ENCODE results near the gene L3MBTL3.

DNA sequence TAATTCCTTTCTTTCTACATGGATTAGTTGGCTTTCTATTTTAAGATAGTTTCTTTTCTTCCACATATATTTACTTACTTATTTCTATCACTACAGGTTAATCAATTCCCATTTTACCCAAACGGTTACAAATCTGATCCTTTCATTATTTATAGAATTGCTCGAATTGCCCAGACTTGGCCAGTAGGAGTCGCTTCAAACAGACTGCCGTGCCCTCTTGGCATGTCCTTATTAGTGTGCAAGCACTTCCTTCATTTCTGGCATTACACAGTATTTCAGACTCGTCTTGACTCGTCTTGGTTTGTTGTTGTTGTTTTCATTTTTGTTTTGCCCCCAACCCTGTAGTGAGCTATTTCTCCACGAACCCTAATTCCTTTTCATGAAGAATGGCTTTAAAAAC lies 129.8 kb downstream of the L3MBTL3 start:
- TF ChIP-seq POLR2A (IDR thresholded peaks at IDR 0.05), result no peak
- TF ChIP-seq, protein P1, sequence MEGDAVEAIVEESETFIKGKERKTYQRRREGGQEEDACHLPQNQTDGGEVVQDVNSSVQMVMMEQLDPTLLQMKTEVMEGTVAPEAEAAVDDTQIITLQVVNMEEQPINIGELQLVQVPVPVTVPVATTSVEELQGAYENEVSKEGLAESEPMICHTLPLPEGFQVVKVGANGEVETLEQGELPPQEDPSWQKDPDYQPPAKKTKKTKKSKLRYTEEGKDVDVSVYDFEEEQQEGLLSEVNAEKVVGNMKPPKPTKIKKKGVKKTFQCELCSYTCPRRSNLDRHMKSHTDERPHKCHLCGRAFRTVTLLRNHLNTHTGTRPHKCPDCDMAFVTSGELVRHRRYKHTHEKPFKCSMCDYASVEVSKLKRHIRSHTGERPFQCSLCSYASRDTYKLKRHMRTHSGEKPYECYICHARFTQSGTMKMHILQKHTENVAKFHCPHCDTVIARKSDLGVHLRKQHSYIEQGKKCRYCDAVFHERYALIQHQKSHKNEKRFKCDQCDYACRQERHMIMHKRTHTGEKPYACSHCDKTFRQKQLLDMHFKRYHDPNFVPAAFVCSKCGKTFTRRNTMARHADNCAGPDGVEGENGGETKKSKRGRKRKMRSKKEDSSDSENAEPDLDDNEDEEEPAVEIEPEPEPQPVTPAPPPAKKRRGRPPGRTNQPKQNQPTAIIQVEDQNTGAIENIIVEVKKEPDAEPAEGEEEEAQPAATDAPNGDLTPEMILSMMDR (IDR thresholded peaks at IDR 0.05), result no peak

Measured in transverse colon (tissue), 3 donors.